Measurements from ENCODE around the gene C1orf35.

Gene C1orf35
- total RNA-seq = 1.3 to 19.3 (median 8.1) reads per million in 18 experiments

DNA sequence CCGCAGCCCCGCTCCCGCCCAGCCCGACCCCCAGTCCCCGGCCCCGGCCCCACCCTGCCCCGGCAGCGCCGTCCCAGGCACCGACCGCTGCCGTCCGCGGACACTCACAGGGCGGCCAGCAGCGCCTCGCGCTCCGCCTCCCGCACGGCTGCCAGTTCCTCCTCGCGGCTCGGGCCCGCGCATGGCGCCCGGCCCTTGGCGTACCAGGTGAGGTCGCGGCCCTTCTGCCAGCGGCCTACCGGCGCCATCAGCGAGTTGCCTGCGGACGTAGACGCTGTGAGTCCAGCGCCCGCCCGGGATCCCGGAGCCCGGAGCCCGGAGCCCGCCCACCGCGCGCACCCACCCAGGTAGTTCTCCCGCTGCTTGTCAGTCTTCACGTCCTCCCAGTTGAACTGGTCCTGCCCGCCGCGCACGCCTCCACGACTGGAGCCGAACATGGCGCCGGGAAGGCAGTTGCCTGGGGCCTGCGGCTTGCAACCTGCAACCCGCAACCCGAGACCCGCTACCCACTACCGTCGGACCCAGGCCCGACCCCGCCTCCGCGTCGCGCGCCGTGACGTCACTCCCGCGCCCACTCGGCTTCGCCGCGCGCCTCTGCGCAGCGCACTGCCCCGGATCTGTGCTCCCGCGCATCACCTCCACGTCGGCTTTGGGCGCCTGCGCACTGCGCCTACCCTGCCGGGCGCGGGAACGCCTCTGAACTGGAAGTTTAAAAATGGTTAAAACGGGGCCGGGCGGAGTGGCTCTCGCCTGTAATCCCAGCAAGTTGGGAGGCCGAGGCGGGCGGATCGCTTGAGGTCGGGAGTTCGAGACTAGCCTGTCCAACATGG is at the start of gene C1orf35:
C1orf35 (minus strand) TSS at position 535 of the 830 bp plus-strand sequence; CDS start at position 437, 98 bp downstream.
- DNase-seq = peak; percentile 96

DNA sequence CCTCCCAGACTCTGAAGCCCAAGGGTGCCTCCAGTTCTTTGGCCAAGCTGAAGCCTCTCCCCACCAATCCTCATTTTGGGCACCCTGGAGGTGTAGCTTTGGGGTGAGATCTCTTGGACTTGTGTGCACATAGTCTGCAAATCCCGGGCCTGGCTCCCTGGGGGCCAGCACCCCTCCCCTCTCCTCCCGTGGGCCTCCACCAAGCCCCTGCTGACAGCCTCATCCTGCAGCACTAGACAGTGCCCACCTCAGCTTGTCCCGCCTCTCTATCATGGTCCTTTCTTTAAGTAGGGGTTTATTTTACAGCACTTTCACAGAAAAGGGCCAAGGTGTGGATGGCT is 49.8 kb upstream of the C1orf35 start:
- DNase-seq = no peak

DNA sequence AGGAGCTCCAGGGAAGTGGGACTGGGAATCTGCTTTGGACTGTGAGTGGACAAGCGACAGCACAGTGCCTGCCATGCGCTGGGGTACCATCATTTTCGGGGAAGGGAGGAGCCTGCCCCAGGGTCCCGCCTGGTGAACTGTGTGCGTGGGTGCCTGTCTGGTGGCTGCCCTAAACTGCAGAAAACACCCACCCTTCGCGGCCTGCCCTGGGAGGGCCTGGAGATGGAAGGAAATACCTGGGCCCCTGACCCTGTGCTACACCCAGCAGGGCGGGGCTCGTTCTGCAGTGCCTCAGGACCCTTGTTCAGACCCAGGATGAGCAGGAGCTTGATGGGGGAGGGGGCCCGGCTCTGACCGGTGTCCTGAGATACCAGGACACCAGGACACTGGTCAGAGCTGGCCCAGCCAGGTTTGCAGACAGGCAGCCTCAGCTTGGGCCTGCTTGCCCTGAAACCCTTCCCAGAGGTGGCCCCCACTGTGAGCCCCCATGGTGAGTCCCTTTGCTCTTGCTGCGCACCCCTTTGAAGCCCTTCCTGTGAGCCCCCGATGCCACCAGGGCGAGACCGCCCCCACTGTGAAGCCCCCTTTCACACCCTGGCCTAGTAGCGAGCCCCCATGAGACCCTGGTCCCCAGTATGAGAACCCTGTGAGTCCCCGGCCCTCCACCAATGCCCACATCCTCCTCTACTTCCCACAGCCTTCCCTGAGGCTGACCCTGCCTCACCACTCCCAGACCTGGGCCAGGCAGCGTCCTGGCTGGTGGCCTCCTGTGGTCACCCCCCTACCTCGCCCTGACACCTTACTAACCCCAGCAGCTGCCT is 49.2 kb upstream of the C1orf35 start:
- DNase-seq = no peak

DNA sequence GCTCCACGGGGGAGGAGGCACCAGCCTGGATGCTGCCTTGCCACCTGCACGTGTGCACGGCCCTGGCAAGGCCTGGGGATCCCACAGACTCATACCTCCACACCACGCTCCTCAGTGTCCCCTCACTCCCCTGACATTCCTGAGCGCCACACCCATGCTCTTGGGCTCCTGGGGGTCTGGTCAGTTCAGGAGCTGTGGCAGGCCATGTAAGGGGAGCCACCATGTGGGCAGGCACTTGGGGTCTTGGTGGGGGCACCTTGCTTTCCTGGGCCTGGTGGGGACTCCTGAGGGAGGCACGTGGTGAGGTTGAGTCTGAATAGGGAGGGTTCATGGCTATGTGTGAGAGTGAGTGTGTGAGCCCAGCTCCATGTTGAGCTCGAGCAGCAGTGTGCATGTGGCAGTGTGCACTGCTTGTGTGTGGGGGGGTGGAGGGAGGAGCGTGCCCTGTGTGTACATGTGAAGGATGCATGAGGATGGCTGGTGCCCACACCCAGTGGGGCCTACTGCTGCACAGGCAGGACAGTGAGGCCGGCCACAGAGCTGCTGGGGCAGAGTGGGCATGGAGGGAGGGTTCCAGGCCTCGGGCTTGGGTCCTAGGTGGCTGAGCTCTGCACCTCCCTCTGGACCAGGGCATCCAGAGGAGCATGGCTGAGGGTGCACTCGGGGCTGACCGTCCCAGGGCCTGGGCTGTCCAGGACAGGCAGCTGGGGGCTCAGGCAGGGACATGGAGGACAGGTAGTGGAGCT is 48.2 kb upstream of the C1orf35 start:
- no peak for DNase-seq

DNA sequence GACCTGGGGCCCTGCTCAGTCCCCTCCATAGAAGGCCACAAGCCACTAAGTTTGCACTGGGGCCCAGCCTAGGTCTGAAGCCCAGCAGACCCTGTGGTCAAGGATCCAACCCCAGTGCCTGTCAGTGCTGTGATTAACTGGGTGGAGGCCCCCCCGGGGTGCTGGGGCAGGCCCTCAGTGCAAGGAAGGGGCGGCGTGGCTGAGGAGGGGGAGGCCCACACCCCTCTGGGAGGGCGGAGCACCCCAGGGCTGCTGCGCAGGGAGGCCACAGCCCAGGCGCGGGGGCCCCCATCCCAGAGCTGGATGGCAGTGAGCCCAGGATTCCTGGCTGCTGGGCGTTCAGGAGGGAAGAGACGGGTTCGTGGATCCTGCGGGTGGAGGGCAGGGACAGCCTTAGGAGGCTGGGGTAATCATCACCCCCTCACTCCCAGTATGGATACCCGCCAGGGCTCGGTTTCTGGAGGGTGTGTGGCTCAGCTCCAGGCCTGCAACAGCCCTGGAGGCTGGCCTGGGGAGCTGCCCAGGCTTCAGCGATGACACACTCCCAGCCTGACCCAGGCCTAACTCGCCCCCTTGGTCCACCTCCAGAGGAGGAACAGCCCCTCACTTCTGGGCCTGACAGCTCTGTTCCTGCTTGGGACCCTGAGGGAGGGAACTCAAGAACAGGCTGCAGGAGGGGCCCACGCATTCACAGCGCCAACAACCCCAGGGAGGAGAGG is 47.5 kb upstream of the C1orf35 start:
- no peak for DNase-seq

DNA sequence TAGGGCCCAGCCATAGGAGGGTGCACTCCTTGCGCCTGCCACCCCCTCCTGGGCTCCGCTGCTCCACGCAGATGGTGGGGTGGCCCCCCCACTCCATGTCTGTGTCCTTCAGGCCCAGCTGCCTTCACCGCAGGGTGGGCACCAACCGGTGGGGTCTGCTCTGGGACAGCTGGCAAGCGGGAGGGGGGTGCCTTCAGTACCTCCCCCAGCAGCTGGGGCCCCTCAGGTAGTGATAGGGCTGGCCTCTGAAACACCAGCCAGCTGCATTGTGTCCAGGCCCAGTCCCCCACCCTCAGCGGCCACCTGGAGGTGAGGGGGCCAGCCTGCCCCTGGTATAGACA is 47.0 kb upstream of the C1orf35 start:
- DNase-seq = no peak

DNA sequence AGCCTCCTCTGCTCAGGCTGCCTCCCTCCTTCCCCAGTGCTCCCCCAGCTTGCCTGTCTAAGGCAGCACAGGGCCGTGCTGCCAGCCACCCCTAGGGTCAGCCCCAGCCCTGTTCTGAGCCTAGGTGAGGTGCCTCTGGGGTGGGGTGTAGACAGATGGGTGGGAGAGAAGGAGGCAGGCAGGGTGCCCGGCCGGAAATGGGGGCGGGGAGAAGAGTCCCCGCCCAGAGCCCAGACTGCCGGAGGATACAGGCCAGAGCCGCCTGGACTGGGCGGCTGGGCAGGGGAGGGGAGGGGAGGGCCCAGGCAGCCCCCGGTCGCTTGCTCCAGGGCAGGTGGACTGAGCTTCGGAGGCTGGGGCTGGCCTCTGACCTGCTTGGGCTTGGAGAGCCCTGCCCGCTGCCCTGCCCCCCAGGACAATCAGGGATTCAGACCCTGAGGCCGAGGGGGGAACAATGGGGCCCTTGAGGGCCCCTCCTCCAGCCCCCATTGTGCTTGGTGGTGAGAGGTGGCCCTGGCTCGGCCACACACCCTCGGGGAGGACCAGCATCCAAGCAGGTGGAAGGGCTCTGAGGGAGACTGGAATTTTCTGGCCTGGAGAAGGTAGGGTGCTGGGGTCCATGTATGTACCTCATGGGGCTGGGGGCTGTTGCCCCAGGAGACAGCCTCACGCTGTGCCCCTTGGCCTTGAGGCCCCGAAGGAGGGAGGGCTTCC is 46.4 kb upstream of the C1orf35 start, which contains the start of gene GJC2:
GJC2 (plus strand) TSS at position 525 of the 714 bp plus-strand sequence. CDS start 7,829 bp downstream, outside the sequence.
- DNase-seq = no peak

DNA sequence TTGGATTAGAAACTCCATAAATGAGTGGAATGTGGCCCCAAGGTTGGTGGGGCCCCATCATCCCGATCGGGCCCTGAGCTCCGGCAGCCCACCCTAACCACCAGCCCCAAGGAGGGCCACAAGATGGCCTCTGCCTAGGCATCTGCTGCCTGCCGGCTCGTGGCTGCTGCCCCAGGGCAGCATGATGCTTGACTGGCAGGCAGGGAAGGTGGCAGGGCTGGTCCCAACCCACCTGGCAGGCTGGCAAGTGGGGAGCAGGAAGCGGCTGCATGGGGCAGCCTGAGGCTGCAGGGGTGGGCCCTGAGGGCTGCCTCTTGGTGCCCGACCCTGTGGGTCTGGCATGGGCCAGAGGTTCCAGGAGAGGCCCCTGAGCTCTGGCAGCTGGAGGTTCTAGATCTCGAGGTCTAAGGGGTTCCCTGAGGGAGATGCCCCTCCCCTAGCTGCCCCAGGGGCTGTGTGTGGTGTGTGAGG is 45.8 kb upstream of the C1orf35 start:
- no peak for DNase-seq

DNA sequence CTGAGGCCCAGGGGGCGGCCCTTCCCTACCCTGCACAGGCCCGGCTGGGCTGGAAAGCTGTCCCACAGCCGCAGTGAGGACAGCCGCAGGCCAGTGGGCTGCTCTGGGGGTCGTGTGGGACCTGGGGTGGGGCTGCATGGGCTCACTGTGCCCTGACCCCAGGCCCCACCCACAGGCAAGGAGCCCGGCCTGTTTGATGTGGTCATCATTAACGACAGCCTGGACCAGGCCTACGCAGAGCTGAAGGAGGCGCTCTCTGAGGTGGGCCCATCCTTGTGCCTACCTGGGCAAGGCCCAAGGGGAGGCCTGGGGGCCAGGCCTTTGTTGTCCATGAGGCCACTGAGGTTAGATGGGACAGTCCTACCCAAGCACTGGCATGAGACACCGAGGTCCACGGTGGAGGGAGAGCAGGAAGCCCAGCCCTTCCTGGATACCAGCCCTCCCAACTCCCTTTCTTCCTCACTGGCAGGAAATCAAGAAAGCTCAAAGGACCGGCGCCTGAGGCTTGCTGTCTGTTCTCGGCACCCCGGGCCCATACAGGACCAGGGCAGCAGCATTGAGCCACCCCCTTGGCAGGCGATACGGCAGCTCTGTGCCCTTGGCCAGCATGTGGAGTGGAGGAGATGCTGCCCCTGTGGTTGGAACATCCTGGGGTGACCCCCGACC is 45.2 kb upstream of the C1orf35 start:
- DNase-seq = no peak

DNA sequence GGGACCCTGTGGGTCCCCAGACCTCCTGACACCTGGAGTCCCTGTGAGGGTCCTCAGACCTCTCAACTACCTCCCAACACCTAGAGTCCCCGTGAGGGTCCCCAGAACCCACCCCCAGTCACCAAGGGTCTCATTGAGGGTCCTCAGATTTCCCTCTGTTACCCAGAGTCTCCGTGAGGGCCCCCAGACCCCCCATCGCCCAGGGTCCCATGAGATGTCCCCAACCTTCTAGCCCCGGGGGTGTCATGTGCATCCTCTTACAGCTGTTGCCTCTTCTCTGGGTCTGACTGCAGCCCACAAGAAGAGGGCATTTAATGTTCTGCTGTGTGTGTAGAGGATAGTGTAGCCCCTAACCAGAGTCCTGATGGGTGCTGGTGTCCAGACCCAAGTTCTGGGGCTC is 44.6 kb upstream of the C1orf35 start:
- no peak for DNase-seq

DNA sequence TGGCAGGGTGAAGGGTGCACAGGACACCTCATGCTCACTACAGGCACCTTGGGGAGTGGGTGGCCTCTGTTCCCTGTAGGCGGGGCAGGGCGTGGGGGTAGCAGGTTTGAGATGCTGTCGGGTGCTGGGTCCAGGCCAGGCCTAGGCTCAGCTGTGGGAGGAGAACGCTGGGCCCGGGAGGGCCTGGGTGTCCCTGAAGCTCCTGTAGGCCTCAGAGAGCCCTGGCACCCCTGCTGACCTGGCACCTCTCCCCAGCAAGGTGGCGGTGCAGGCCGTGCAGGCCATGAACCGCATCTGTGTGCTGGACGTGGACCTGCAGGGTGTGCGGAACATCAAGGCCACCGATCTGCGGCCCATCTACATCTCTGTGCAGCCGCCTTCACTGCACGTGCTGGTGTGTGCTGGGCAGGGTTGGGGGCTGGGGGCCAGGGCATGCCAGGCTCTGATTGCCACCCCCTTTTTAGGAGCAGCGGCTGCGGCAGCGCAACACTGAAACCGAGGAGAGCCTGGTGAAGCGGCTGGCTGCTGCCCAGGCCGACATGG is 44.1 kb upstream of the C1orf35 start:
- DNase-seq = no peak

DNA sequence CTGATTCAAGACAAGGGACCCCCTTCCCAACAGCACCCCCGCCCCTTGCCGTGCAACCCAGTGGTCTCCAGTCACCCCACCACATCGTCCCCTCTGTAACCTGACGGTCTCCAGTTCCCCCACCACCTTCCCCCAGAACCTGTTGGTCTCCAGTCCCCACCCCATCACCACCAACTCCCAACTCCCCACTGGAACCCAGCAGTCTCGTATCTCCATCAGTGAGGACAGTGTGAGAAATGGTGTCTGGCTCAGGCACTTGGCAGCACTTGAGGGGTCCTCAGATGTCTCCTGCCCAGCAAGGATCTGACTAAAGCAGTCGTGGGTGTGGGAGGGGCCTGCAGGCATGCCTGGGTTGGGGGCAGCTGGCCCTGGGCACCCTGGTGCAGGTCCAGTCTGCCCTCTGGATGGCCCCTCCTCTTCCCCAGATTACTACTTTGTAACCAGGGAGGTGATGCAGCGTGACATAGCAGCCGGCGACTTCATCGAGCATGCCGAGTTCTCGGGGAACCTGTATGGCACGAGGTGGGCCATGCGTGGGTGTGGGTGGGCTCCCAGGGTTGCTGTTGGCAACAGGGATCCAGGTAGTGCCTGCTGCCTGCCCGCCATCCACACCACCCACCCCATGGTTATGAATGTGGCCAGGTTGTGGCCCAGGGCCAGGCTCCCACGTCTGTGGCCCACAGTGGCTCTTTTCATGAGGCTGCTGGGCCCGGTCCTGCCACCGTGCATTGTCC is 43.5 kb upstream of the C1orf35 start:
- no peak for DNase-seq

DNA sequence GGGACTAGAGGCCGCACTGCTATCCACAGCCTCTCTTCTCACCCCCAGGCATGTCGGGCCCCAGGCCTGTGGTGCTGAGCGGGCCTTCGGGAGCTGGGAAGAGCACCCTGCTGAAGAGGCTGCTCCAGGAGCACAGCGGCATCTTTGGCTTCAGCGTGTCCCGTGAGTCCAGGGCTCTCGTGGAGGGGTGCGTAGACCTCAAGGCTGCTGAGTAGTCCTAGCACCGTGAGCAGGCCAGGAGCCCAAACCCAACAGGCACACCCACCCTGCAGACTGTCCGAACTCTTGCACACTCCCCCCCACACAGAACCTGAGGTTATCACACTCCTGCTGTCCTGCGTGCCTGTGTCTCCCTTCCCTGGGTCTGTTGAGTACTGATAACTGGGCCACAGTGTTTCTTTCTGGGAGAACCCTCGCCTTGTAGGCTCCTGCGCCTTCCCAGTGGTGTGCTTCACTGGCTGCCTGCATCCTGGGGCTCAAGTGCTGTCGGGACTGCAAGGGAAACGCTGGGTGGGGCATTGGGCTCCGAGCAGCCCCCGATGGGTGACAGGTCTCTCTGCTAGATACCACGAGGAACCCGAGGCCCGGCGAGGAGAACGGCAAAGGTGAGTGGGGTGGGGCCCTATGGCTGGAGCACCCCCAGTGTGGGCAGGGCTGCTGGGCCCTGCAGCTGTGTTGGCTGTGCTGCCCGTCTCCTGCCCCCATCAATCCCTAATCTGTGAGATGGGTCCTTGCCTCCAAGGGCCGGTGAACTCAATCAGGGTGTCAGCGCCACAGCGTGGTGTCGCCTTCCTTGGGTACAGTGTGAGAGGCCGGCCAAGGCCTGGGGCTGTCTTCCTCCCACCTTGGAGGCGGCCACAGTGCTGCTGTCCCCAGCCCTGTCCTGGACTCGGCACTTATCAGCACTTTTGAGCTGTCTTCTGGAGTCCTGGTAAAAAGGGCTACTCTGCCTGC is 42.6 kb upstream of the C1orf35 start:
- no peak for DNase-seq

DNA sequence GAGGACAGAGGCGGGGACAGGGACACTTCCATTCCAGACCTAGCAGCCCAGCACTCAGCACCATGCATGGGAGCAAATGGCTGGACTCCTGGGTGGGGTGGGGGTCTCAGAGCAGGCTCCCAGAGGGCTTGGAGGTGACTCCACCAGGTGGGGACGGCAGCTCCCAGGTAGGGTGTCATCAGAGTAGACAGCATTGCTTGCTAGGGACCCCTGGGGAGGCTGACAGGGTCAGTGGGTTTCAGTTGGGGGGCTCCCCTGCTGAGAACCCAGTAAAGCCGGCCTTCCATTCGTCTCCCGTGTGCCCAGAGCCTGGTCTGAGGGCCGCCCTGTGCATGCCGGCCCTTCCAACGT is 41.8 kb upstream of the C1orf35 start:
- DNase-seq = no peak

DNA sequence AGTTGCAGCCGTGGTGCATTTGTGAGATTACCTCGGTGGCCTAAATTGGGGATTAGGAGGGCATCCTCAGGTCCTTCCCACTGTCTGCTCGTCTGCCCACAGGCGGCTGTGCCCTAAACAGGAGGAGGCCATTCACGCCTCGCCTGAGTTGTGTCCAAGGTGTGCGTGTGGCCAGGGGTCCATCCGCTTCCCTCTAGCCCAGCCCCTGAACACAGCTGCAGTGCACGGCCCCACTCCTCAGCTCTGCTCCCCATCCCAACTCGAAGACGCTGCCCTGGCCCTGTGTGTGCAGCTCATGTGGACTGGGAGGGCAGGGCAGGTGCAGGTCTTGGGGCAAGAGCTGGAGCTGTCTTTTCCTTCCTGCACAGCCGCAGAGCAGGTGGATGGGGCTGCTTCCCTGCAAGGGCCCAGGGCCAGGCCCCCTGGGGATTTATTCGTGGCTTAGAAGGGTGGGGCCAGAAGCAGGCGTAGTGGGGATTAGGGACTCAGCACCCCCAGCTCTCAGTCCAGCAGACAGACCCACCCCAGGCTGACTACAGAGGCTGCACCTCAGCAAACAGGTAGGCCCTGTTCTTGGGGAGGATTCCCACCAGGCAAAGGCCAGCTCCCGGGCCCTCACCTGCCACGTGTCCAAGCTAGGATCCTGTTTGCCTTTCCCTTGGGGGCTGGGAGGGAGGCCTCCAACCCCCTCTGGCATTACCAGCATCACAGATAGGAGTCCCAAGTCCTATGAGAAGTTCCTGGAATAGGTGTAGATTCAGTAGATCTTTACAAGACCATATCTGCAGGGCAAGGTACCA is 41.3 kb upstream of the C1orf35 start:
- DNase-seq = no peak

DNA sequence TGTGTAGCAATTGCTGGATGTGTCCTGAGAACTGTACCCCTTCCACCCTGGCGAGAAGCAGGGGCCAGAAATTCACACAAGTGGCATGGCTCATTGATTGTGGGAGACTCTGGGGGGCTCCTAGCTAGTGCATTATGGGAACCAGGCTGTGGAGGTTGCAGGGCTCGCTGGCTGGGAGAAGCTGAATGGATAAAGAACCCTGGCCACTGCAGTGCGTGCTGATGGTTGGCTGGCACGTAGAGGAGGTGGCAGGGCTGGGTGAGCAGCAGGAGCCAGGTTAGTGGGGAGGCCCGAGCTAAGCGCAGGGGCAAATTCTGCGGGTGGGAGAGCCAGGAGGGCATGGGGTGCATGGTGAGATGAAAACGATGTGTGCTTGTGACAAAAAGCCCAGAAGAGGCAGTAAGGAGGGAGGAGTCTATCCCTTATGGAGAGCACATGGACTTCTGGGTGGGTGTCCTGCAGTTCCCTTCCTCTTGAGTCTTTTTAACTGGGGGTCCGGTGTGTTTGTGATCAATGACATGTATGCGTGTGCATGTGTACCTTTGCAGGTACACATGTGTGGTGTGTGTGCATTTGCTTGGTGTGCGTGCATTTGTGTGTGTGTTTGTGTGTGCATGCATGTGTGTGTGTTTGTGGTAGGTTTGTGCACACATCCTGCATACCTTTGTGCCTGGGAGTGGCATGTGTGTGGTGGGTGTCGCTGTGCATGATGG is 40.5 kb upstream of the C1orf35 start:
- DNase-seq = no peak

DNA sequence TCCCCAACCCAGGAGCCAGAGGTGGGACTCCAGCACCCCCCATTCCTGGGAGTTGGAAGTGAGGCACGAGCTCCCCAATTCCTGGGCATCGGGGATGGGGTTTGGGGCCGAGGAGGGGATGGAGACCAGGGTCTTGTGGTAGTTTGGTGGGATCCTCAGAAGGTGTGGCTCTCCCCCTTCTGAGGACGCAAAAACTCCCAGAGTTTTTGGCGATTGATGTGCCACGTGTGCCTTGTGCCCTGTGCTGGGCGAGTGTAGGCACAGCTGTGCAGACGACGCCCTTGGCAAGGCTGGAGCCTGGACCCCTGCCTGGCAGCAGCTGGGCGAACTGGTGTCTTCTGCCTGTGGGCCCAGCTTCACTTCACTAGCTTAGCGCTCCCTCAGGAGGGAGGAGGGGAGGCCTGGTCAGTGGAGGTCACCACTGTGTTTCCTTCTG is 39.6 kb upstream of the C1orf35 start:
- DNase-seq = no peak

Measured in inflammatory macrophage (primary cell).